Measurements from ENCODE around the gene CPPED1. TPM values are rescaled to one million over a fixed set of nuclear protein-coding genes. Genes with fewer than 3 reads are reported as not detected.

The CPPED1 gene
- total and polyA plus RNA-seq, 2 donors from 2014 or later, result 29.7 to 41.1 TPM

DNA sequence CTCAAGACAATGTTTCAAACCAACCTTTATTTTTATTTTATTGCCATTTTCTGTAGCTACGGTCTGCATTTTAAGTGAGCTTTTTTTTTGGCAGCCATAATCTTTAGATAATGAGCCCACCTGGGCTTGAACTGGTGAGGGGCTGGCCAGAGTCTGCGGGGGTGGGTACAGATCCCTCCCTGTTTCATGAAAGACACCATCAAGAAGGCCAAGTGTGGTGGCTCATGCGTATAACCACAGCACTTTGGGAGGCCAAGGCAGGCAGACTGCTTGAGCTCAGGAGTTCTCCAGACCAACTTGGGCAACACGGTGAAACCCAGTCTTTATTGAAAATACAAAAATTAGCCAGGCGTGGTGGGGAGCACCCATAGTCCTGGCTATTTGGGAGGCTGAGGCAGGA is 113.7 kb downstream of the CPPED1 start:
- intact Hi-C loops (cut with DNase I), result no loop called here
- Histone ChIP-seq H3K36me3 (ENCODE audit: control insufficient read depth in 2 of 3, insufficient read depth in 3 of 3, low read length in 3 of 3) (no peaks in the 10 kb centered on the region), H3K9ac (ENCODE audit: low read length in 3 of 3) (no peak overlapping the region), H3K27ac (ENCODE audit: low read depth in 2 of 2, low read length in 2 of 2) (no peak overlapping the region), H3K4me1 (ENCODE audit: control insufficient read depth in 2 of 3, insufficient read depth in 2 of 3, low read depth in 1 of 3, low read length in 3 of 3) (no peaks in the 10 kb centered on the region), H3K9me3 (ENCODE audit: control insufficient read depth in 2 of 3, insufficient read depth in 1 of 3, low read length in 3 of 3) (no peaks in the 10 kb centered on the region), H3K4me3 (ENCODE audit: low read length in 3 of 3) (no peak overlapping the region), H3K27me3 (ENCODE audit: control insufficient read depth, insufficient read depth, low read length) (no peaks in the 10 kb centered on the region)
- TF ChIP-seq, protein P1, sequence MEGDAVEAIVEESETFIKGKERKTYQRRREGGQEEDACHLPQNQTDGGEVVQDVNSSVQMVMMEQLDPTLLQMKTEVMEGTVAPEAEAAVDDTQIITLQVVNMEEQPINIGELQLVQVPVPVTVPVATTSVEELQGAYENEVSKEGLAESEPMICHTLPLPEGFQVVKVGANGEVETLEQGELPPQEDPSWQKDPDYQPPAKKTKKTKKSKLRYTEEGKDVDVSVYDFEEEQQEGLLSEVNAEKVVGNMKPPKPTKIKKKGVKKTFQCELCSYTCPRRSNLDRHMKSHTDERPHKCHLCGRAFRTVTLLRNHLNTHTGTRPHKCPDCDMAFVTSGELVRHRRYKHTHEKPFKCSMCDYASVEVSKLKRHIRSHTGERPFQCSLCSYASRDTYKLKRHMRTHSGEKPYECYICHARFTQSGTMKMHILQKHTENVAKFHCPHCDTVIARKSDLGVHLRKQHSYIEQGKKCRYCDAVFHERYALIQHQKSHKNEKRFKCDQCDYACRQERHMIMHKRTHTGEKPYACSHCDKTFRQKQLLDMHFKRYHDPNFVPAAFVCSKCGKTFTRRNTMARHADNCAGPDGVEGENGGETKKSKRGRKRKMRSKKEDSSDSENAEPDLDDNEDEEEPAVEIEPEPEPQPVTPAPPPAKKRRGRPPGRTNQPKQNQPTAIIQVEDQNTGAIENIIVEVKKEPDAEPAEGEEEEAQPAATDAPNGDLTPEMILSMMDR (IDR thresholded peaks at IDR 0.05; ENCODE audit: borderline replicate concordance, extremely low read depth, insufficient read depth), result no peak
- FAIRE-seq (no peak), DNase-seq (no peak)

DNA sequence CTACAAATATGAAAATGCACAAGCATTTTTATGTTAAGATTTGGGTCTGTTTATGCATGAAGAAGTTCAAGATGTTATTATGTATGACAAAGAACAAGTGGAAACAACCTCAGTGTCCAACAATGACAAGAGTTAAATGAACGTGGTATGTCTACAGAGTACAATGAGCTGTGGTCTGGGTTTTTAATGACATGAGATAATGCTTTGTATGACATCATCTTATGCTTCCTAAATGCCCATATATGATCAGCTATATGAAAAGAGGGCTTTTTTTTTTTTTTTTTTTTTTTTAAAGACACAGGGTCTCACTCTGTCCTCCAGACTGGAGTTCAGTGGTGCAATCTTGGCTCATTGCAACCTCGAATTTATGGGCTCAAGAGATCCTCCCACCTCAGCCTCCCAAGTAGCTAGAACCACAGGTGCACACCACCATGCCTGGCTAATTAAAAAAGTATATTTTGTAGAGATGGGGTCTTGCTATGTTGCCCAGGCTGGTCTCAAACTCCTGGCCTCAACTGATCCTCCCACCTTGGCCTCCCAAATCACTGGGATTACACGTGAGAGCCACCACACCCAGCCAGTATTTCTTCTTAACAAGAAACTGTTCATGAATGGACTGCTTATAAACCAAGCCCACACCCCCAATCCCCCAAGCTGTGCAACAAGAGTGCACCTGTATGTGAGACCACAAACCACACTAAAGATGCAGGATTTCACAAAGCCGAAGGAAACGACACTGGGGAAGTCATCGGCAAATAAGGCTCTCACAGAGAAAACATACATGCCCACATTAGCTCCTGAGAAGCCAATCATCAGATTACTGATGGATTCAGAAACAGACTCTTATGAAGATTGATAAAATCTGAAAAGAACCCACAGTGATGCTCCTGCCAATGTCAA is 114.5 kb downstream of the CPPED1 start:
- H3K9ac ChIP-seq (ENCODE audit: low read length in 3 of 3), result no peak overlapping the region
- DNase-seq, result no peak
- H3K27ac ChIP-seq (ENCODE audit: low read depth in 2 of 2, low read length in 2 of 2), result no peak overlapping the region
- H3K4me3 ChIP-seq (ENCODE audit: low read length in 3 of 3), result no peak overlapping the region
- no peak for FAIRE-seq
- H3K4me1 ChIP-seq (ENCODE audit: control insufficient read depth in 2 of 3, insufficient read depth in 2 of 3, low read depth in 1 of 3, low read length in 3 of 3), result no peaks in the 10 kb centered on the region
- TF ChIP-seq, protein P1 (IDR thresholded peaks at IDR 0.05; ENCODE audit: borderline replicate concordance, extremely low read depth, insufficient read depth), result no peak
- H3K9me3 ChIP-seq (ENCODE audit: control insufficient read depth in 2 of 3, insufficient read depth in 1 of 3, low read length in 3 of 3), result no peaks in the 10 kb centered on the region
- intact Hi-C loops (cut with DNase I), result no loop called here
- H3K27me3 ChIP-seq (ENCODE audit: control insufficient read depth, insufficient read depth, low read length), result no peaks in the 10 kb centered on the region
- no peaks in the 10 kb centered on the region for H3K36me3 ChIP-seq (ENCODE audit: control insufficient read depth in 2 of 3, insufficient read depth in 3 of 3, low read length in 3 of 3)

DNA sequence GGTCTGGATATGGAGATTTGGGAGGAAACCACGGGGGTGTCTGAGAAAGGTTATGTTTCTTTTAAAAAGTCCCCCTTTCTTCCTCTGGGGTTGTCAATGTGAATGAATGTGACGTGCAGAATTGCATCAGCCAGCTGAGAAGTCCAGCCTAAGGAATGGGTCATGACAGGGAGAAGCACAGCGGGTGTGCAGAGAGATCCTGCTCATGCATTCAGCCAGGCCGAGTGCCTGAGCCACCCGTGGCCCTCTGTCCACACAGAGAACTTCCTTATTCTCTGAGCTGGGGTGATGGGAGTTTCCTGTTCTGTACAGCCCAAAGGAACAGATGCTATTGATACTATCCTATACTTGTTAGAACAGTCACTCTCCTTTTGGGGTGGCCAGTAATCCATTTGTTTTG is 117.9 kb downstream of the CPPED1 start:
- TF ChIP-seq, protein P1 (IDR thresholded peaks at IDR 0.05; ENCODE audit: borderline replicate concordance, extremely low read depth, insufficient read depth), result no peak
- no peaks in the 10 kb centered on the region for H3K9me3 ChIP-seq (ENCODE audit: control insufficient read depth in 2 of 3, insufficient read depth in 1 of 3, low read length in 3 of 3)
- no peak overlapping the region for H3K27ac ChIP-seq (ENCODE audit: low read depth in 2 of 2, low read length in 2 of 2)
- intact Hi-C loops (cut with DNase I), result no loop called here
- H3K27me3 ChIP-seq (ENCODE audit: control insufficient read depth, insufficient read depth, low read length), result no peaks in the 10 kb centered on the region
- FAIRE-seq (no peak), DNase-seq (no peak)
- no peak overlapping the region for H3K4me3 ChIP-seq (ENCODE audit: low read length in 3 of 3)
- peaks cover 0 to 3% (median 0%) of the 10 kb centered on the region in 3 donors for H3K36me3 ChIP-seq (ENCODE audit: control insufficient read depth in 2 of 3, insufficient read depth in 3 of 3, low read length in 3 of 3)
- H3K4me1 ChIP-seq (ENCODE audit: control insufficient read depth in 2 of 3, insufficient read depth in 2 of 3, low read depth in 1 of 3, low read length in 3 of 3), result no peaks in the 10 kb centered on the region
- no peak overlapping the region for H3K9ac ChIP-seq (ENCODE audit: low read length in 3 of 3)

Data from kidney (tissue), 14 donors.